ENCODE measurements around the gene CPM.
"Not testable (repeated sequence)": the region's sequence is repeated elsewhere in the genome, so short reads cannot be mapped to it uniquely, and the experiment has no call there.

Gene CPM

GRCh38 chr12:68806488-68807237, 126.3 kb downstream of the CPM start:
- no peak for DNase-seq (ENCODE audit: low spot score)

GRCh38 chr12:68805592-68806120, 127.3 kb downstream of the CPM start:
- no peak for DNase-seq (ENCODE audit: low spot score)

GRCh38 chr12:68804657-68805591, 128.0 kb downstream of the CPM start:
- no peak for DNase-seq (ENCODE audit: low spot score)

- DNase-seq (ENCODE audit: low spot score): no peak
Observed at GRCh38 chr12:68803948-68804656, 128.9 kb downstream of the CPM start.

- not testable (repeated sequence) for DNase-seq (ENCODE audit: low spot score)
Observed at GRCh38 chr12:68802911-68803651, 129.9 kb downstream of the CPM start.

- not testable (repeated sequence) for DNase-seq (ENCODE audit: low spot score)
Observed at GRCh38 chr12:68802372-68802745, 130.6 kb downstream of the CPM start.

Measured in SW480 (cell line).